Measurements from ENCODE around the gene TMEM87B. TPM values are rescaled to one million over a fixed set of nuclear protein-coding genes. Genes with fewer than 3 reads are reported as not detected.

TMEM87B gene
- total RNA-seq, 1 donor from 2014 or later: 11.7 TPM

DNA sequence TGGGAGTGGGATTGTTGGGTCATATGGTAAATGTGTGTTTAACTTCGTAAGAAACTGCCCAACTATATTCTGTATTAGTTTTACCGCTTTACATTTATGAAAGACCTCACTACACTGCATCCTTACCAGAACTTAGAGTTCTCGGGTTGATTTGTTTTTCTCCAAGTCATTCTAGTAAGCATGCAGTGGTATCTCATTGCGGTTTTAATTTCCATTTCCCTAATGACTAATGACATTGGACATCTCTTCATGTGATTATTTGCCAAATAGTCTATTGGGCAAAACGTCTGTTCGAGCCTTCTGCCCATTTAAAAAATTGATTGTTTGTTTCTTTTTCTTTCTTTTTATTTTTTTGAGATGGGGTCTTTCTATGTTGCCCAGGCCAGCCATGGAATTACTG, 89.9 kb downstream of the TMEM87B start:
- no peaks in the 10 kb centered on the region for H3K27me3 ChIP-seq
- intact Hi-C loops (cut with DNase I): no loop called here
- no peak overlapping the region for H3K4me3 ChIP-seq
- H3K4me1 ChIP-seq: no peaks in the 10 kb centered on the region
- TF ChIP-seq, protein P1, sequence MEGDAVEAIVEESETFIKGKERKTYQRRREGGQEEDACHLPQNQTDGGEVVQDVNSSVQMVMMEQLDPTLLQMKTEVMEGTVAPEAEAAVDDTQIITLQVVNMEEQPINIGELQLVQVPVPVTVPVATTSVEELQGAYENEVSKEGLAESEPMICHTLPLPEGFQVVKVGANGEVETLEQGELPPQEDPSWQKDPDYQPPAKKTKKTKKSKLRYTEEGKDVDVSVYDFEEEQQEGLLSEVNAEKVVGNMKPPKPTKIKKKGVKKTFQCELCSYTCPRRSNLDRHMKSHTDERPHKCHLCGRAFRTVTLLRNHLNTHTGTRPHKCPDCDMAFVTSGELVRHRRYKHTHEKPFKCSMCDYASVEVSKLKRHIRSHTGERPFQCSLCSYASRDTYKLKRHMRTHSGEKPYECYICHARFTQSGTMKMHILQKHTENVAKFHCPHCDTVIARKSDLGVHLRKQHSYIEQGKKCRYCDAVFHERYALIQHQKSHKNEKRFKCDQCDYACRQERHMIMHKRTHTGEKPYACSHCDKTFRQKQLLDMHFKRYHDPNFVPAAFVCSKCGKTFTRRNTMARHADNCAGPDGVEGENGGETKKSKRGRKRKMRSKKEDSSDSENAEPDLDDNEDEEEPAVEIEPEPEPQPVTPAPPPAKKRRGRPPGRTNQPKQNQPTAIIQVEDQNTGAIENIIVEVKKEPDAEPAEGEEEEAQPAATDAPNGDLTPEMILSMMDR (IDR thresholded peaks at IDR 0.05): no peak
- DNase-seq (ENCODE audit: low spot score in 2 of 2): no peak
- H3K36me3 ChIP-seq: no peaks in the 10 kb centered on the region
- H3K9me3 ChIP-seq: no peaks in the 10 kb centered on the region
- no peak overlapping the region for H3K27ac ChIP-seq

DNA sequence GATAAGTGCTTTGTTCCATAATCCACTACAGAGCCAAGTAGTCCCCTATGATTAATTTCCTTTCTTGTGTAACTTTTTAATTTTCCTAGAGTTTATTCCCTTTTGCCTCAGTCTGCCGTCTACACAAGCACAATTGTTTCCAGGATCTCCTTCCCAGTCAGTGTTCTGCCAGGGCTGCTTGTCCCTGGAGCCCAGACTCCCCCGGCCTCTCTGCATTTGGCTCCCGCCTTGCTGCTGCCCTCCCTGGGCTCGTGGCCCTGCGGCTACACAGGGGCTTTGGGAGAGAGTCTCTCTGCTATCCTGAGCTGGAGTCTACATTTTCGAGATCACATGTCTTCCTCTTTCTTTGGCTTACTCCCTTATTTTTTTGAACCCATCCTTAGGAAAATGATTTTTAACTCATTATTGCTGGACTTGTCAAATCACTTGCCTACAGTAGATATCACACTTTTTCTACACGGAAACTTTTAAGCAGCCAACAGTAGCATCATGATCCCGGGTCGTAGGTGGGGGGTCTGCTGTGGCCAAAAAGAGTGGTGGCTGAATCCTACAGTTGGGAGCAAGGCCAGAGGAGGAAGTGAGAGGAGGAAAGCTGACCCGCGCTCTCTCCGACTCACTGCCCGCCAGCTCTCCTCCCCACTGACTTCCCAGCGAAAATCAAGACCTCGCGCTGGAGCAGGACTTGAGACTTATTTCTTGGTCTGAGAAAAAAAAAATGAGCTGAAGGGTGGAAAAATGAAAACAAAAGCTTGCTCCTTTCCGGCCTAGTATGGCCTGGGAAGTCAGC, 92.5 kb downstream of the TMEM87B start:
- H3K27me3 ChIP-seq: no peaks in the 10 kb centered on the region
- intact Hi-C loops (cut with DNase I): no loop called here
- peak in 1 of 2 donors; percentile 54 for DNase-seq (ENCODE audit: low spot score in 2 of 2)
- no peaks in the 10 kb centered on the region for H3K36me3 ChIP-seq
- H3K4me1 ChIP-seq: no peaks in the 10 kb centered on the region
- no peaks in the 10 kb centered on the region for H3K9me3 ChIP-seq
- no peak overlapping the region for H3K4me3 ChIP-seq
- H3K27ac ChIP-seq: peak overlapping the region in 1 of 2 donors; percentile 30
- TF ChIP-seq, protein P1 (IDR thresholded peaks at IDR 0.05): no peak

- TF ChIP-seq, protein P1 (IDR thresholded peaks at IDR 0.05): no peak
- Histone ChIP-seq H3K4me3 (no peak overlapping the region), H3K27ac (no peak overlapping the region), H3K36me3 (no peaks in the 10 kb centered on the region), H3K9me3 (no peaks in the 10 kb centered on the region), H3K27me3 (no peaks in the 10 kb centered on the region), H3K4me1 (no peaks in the 10 kb centered on the region)
- peak in 1 of 2 donors; percentile 30 for DNase-seq (ENCODE audit: low spot score in 2 of 2)
- intact Hi-C loops (cut with DNase I): no loop called here
These were observed 93.4 kb downstream of the TMEM87B start for GRCh38 chr2:112148477-112148876.

GRCh38 chr2:112149194-112149593, 94.1 kb downstream of the TMEM87B start:
- Histone ChIP-seq H3K36me3 (no peaks in the 10 kb centered on the region), H3K4me1 (no peaks in the 10 kb centered on the region), H3K27ac (no peak overlapping the region), H3K4me3 (no peak overlapping the region), H3K27me3 (no peaks in the 10 kb centered on the region), H3K9me3 (no peaks in the 10 kb centered on the region)
- DNase-seq (ENCODE audit: low spot score in 2 of 2): peak in 1 of 2 donors; percentile 62
- TF ChIP-seq, protein P1 (IDR thresholded peaks at IDR 0.05): no peak
- intact Hi-C loops (cut with DNase I): no loop called here

DNA sequence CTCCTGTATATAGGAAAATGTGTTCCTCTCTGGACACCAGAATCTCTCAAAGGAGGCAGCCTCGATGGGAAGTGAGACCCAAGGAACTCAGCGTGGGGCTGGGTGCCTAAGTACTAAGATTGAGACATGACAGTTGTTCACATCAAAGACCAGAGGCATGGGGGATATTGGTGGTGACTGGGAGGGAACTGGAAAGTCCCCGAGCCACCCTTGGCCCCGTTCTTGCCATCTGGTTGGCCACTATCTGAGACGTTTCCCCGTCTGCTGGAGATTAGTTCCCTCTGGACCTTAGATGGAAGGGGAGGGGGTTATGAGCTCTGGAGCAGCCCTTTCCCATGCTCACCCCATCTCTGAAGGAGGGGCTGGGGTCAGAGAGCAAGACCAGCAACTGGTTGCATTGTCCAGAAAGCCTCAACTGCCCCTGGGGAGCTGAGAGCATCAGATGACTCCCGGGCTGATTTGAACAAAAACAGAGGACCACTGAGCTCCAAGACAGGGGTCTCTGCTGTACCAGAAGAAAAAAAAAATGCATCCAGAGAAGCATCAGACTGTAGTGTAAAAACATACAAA, 94.9 kb downstream of the TMEM87B start:
- Histone ChIP-seq H3K27ac (peak overlapping the region in 1 of 2 donors; percentile 29), H3K27me3 (no peaks in the 10 kb centered on the region), H3K36me3 (no peaks in the 10 kb centered on the region), H3K4me1 (no peaks in the 10 kb centered on the region), H3K9me3 (no peaks in the 10 kb centered on the region), H3K4me3 (no peak overlapping the region)
- TF ChIP-seq, protein P1 (IDR thresholded peaks at IDR 0.05): no peak
- intact Hi-C loops (cut with DNase I): no loop called here
- peak in 1 of 2 donors; percentile 38 for DNase-seq (ENCODE audit: low spot score in 2 of 2)
